Left cardiac atrium (tissue), 4 donors: ENCODE data around the gene SH3GLB2. TPM values are rescaled to one million over a fixed set of nuclear protein-coding genes. Genes with fewer than 3 reads are reported as not detected.
"Not testable (repeated sequence)": the region's sequence is repeated elsewhere in the genome, so short reads cannot be mapped to it uniquely, and the experiment has no call there.

Experiments
- ATAC-seq, 2 donors: fragments of 200-7000 bp; cut with Tn5 transposase; one replicate each; pipeline ENCODE4 v1.9.1; 2020; ENCODE audit warnings: mild to moderate bottlenecking in 2 of 2, moderate library complexity in 2 of 2
- DNase-seq: peaks from one replicate; pipeline ENCODE4 v3.0.0-alpha.2; 2020
- intact Hi-C, 2 donors: fragments of 100-400 bp; cut with DNase I; formaldehyde crosslinking; loops; one replicate each; pipeline versions ENCODE4 v1.14.1 to v1.15.1; 2022 to 2023
- total RNA-seq, 2 donors: library from RNA; stranded (reverse); fragmentation: NEBNext Ultra II Directional; extraction: Animal tissue kit (Norgen Biotek cat#: 25700); gene quantifications; one replicate each; pipeline ENCODE4 v1.2.1, GENCODE V29; 2021
- donor health status: DM: no; HTN: yes; CAD: no.
- donor health status: DM: no; HTN: yes; CAD: no; lungs with severe emphysema.
- donor health status: DM: yes; HTN: yes; CAD: no.
- donor health status: Dilated cardiomyopathy.

Gene SH3GLB2
- total RNA-seq, 2 donors from 2014 or later, result 35.5 to 39.6 TPM

DNA sequence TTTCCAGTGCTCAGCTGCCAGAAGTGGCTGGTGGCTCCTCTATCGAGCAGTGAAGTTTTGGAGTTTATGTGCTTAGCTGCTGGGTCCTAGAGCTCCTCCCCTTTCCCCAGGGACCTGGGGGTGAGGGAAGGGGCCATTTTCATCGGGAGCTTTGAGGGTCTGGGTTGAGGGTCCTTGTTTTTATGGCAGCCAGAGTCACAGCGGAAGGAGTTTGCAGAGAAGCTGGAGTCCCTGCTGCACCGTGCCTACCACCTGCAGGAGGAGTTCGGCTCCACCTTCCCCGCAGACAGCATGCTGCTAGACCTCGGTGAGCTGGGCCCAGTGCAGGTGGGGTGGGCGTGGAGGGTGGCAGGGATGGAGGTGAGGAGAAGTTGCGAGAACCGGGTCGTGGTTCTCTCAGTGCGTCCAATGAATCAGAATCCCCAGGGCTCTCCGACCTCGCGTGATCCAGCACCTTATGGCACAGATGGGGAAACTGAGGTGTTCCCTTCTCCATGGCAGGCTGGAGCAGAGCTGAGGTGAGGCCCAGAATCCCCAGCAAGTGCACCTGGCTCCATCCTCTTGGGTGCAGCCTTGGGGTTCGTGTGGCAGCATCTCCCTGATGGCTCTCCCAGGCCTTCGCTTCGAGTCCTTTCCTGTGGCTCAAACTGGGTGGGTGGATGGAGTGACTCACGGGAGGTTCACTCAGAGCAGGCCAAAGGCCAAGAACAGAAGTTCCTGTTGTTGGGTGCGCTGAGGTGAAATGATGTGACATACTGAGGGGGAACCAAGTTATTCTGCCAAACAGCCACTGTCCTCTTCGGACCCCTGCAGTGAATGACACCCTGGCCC lies 31.0 kb upstream of the SH3GLB2 start:
- no peak for ATAC-seq
- no peak for DNase-seq
- intact Hi-C loops, result no loop called here

DNA sequence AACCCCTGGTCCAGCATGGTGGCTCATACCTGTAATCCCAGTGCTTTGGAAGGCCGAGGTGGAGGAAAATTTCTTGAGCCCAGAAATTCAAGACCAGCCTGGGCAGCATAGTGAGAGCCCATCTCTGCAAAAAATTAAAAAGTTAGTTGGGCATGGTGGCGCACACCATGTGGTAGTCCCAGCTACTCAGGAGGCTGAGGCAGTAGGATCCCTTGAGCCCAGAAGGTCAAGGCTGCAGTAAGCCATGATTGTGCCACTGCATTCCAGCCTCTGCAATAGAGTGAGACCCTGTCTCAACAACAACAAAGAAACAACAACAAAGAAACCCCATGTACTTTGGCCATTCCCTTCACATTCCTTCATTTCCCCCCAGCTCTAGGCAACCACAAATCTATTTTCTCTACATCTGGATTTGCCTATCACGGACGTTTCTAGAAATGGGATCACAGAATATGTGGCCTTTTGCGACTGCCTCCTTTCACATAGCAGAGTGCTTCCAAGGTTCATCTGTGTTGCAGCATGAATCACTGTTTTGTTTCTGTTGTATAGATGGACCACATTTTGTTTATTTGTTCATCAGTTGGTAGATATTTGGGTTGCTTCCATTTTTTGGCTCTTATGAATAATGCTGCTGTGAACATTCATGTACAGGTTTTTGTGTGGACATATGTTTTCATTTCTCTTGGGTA lies 26.2 kb upstream of the SH3GLB2 start:
- no peak for DNase-seq
- intact Hi-C loops, result no loop called here
- no peak for ATAC-seq

DNA sequence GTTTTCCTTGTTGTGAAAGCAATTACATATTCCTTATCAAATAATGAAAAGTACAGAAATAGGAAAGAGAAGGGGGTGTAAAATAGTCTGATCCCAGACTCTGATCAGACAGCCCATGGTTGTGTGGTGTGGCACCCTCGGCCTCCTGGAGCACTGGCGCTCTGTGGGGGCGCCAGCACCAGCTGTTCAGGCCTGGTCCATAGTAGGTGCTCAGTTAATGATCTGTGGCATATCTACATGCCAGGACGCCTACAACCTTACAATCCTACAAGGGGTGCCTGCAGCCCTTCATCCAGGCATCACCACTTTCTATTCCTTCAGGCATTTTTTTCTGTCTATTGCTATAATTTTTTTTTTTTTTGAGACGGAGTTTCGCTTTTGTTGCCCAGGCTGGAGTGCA lies 24.9 kb upstream of the SH3GLB2 start:
- DNase-seq, result no peak
- ATAC-seq, result no peak
- intact Hi-C loops, result no loop called here

DNA sequence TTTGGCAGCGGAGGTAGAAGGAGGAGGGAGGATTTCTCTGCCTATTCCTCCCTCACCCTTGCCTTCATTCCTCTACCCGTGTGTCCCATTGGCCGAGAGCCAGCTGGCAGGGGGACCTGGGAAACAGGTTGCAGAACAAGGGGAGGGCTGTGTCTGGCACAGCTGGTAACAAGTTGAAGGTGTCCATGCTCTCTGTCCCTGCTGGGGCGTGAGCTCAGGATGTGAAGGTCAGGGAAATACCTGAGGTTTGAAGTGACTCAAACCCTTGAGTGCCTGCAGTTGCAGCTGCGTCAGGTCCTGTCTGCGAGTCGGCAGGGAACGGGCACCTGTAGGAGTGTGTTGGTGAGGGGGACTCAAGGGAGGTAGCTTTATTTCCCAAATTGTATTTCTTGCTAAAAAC lies 24.5 kb upstream of the SH3GLB2 start:
- peak; percentile 62 for DNase-seq
- peak; percentile 55 to 66 for ATAC-seq
- intact Hi-C loops, result no loop called here

DNA sequence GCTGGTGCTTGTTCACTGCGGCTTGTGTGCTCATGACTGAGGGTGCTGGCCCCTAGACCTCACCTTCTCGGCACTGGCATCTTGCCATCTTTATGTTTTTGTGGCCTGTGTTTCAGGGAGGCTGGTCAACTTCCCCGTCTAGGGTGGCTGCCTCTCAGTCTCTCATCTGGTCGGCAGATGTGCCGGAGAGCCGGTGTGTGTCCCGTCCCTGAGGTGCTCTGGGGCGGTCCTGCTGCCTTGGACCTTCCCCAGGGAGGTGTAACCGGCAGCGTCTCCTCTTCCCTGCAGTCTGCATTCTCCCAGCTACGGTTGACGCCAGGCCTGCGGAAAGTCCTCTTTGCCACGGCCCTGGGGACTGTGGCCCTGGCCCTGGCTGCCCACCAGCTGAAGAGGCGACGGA lies 13.9 kb upstream of the SH3GLB2 start:
- intact Hi-C loops, result no loop called here
- ATAC-seq, result no peak
- peak; percentile 19 for DNase-seq

DNA sequence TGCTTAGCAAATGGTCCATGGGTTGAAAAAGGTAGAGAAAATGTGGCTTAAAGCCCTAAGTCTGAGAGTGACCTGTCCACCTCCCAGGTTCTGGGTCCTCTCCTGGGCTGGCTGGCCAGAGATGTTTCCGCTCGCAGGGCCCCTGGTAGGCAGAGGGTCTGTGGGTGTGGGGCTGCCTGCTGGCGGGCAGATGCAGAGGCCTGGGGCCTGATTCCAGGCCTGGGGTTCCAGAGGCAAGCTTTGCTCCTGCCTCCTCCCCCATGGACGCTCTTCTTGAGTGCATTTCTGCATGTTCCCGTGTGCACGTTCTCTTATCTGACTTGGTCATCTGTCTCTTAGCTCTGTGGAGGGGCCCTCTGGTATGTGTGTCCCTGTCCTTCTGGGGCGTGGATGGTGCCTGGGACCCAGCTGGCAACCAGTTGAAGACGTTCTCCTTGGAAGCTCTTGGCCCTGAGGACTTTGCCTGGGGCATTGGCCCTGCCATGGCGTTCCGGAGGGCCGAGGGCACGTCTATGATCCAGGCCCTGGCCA lies 12.0 kb upstream of the SH3GLB2 start:
- DNase-seq, result peak; percentile 17
- ATAC-seq, result no peak
- intact Hi-C loops, result no loop called here

DNA sequence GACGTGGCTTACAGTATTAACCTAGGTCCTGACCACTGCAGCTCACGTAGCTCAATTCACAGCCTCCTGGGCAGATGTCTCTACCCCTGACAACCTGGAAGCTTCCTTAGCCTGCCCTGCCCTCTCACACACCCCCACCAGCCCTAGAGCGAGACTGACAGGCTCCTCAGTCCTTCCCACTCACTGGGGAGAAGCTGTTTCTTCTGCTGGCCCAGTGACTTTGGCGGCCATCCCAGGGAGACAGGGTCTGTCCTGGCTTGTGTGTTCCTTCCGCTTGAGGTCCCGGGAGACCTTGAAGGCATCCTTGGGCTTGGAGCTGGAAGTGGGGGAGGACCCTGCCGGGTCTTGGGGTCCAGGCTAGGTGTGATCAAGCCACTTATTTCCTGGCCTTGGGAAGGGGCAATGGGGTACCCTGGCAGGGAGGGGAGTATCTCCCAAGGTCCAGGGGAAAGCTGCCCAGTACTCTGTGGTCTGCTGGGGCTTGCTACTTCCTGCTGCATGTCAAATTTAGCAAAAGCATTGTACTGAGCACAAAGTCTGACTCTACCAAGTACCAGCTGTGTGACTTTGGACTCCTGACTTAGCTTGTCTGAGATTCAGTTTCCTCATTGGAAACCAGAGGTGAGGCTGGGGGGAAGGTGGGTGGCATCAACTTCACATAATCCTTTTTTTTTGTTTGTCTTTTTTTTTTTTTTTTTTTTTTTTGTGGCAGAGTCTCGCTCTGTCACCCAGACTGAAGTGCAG lies 10.2 kb upstream of the SH3GLB2 start:
- DNase-seq (peak; percentile 58), ATAC-seq (no peak)

DNA sequence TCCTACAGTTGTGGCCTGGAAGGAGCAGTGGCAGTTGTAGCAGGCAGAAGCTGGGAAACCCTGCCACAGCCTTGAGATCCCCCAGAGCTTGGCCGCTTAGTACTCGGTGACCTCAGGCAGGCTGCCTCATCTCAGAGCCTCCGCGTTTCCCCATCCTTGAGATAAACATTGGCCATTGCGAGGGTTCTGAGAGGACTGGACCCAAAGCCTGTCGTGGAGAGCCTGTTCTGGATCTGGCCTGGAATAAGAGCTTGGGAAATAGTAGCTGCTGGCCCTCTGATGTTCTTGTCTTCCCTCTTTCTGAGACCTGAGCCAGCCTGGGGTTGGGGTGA lies 9.6 kb upstream of the SH3GLB2 start:
- DNase-seq (no peak), ATAC-seq (peak in 1 of 2 donors; percentile 13)
- intact Hi-C loops, result no loop called here

More for the DNA sequence above, 10.2 kb upstream of the SH3GLB2 start:
- intact Hi-C loops, result no loop called here

DNA sequence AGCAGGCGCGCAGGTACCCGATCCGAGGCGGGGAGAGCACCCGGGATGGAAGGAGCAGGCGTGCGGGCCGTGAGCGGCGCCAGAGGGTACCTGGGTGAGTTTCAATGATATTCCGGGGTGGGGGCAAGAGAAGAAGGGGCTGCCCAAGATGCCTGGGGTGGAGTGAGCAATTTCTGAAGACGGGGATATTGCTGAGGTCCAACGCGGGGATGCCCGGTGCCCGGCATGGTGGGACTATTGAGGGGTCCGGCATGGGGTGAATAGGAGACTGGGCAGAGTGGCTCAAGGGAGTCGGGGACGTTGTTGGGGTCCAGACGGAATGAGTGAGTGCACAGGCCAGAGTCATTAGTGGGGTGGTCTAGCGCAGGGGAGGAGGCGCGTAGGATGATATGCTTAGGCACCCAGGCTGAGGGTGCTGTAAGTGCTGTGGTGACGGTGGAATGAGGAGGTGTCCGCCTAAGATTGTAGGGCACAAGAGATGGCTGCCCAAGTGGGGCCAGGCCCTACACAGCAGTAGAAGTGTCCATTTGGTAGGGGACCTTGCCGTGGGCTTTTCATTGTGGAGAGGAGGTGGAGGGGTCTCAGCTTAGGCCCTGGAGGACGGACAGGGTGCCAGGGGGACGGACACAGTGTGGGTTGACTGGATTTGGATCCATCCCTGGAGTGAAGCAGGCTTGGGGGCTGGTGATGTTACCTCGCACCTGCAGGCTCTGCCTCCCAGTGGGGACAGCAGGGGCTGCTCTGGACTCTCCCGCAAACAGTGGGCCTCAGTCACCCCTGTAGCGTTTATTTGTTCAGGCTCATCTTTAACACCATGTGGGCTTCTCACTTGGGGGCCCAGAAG lies 9.0 kb upstream of the SH3GLB2 start:
- intact Hi-C loops, result no loop called here
- DNase-seq (peak; percentile 14), ATAC-seq (peak in 1 of 2 donors; percentile 2)

DNA sequence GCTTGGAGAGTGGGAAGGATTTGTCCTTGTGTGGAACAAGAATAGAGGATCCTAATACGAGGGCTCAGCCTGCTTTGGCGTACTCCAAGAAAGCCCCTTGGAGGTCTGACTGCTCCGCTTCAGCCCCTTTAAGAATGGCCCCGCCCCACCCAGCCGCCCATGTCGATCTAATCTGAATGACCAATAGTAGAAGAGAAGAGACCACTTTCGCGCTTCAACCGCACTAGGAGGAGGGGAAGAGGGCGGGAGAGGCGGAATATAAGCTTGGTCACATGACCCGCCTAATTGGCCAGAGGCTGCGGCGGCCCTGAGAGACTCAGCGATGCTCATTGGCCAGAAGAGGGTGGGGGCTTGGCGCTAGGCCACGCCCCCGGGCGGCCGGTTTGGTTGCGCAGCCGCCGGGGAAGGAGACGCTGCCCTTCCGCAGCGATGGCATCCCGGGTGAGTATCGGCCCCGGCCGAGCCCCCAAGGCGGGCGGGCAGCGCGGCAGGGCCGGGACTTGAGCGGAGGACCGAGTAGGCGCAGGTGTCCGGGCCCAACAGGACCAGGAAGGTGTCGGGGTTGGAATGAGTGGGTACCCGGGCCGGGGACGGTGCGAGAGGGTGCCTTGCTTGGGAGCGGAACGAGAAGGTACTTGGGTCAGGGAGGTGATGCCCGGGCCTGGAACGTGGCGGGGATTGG lies 8.3 kb upstream of the SH3GLB2 start, which contains the start of gene MIGA2:
Gene MIGA2 (plus strand): TSS at position 386 of the 682 bp plus-strand sequence. CDS start 3,969 bp downstream, outside the sequence.
- intact Hi-C loops, result no loop called here
- DNase-seq (peak; percentile 98), ATAC-seq (peak; percentile 98)

DNA sequence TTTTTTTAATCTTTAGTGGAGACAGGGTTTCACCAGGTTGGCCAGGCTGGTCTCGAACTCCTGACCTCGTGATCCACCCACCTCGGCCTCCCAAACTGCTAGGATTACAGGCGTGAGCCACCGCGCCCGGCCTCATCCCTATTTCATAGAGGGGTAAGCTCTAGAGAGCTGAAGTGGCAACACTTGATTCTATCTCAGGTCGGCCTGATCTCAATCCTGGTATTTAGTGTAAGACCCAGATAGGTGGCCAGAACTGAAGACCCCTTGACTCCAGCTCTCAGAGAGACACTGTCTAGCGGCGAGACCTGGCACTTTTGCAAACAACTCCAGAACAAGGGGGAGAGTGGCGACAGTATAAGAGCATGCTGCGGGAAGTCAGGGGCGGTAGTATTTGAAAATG lies 7.7 kb upstream of the SH3GLB2 start:
- intact Hi-C loops, result not testable (repeated sequence)
- ATAC-seq (peak; percentile 2 to 9), DNase-seq (peak; percentile 18)

DNA sequence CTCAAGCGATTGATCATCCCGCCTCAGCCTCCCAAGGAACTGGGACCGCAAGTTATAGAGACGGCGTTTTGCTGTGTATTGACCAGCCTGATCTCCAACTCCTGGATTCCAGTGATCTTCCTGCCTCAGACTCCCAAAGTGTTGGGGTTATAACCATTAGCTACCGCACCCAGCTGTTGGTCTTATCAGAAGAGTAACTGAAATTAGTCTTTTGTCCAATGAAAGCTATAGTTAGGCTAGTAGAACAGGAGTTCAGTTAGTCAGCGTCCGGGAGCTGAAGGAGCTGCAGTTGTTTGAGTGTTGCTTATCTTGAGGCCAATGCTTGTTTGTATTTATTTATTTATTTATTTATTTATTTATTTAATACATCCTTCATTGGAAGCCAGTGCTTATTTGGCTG lies 5.1 kb upstream of the SH3GLB2 start:
- ATAC-seq (no peak), DNase-seq (no peak)
- intact Hi-C loops, result no loop called here

DNA sequence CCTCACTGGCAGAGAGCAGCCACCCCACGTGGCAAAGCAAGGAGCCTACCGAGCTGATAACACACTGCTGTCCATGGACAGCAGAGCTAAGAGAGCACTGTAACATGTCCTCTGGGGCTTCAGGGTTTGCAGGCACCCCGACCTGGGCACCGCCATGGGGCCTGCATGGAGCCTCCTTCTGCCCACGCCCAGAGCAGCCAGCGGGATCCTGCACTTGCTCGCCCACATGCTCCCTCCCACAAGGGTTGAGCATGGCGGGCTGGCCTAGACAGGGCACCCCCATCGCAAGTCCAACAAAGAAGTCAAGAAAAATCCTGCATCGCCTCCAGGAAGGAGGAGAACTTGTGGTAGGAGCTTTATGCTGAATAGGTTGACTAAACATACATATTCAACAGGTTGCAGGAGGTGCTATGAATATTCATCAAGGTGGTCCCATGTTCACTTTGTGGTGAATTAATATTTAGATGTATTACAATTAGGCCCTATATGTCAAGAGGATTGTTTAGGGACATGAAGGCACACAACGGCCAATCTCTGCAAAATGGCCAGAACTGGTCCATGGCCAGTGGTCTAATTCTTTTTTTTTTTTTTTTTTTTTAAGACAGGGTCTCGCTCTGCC lies 4.5 kb upstream of the SH3GLB2 start:
- intact Hi-C loops, result no loop called here
- no peak for DNase-seq
- ATAC-seq, result no peak

DNA sequence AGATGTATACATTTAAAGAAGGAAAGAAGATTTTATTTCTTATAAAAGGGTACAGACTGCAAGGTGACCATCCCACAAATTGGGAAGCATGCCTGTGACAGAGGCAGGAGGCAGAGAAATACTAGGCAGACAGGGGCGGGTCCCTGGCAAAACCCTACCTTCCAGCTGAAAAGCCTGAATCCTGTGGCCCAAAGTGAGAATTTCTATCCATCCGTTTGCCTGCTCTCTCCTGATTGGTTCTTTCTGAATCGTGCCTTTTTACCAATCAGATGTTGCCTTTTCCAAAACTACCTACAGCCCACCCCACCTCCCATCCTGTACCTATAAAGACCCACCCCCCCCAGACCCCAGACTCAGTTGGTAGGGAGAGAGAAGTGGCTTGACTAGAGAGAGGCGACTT lies 3.4 kb upstream of the SH3GLB2 start:
- intact Hi-C loops, result no loop called here
- ATAC-seq, result no peak
- no peak for DNase-seq

DNA sequence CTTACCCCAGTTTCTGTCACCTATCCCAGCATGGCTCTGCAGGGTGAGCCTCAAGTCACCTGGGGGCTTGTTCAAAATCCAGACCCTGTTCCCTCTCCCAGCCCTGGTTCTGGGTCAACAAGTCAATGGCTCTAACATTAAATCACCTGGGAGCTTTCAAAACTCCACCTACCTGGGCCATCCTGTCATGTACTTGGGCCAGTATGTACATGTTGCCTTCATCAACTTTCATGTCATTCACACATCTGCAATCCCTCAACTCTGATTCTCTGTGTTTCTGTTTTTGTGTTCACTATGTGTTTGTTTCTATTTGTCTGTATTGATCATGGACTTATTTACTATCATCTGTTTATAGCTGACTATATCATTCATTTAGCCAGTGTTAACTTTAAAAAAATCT lies 2.1 kb upstream of the SH3GLB2 start:
- ATAC-seq, result no peak
- DNase-seq, result no peak
- intact Hi-C loops, result no loop called here

DNA sequence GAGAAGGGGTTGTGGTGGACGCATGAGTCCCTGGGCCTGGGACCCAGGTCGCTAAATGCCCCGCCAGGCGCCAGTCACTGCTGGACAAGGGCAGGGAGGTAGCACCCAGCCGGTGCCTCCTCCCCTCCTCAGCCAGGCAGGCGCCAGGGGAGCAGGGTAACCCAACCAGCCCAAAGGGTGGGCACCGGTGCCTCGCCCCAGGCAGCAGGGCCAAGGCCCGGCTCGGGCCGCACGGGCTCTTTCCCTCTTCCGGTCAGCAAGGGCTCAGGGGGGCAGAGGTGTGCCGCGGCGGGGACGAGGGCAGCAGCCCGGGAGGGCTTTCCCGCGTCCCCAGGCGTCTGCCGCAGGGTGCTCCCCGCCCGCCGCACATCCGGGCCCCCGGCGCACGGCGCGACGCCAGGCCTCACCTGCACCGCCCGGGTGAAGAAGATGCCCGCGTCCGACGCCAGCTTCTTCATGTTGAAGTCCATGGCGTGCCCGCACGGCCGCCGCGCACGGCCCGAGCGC lies 393 bp downstream of the SH3GLB2 start:
- ATAC-seq, result peak; percentile 2 to 25
- DNase-seq, result no peak
- intact Hi-C loops, result no loop called here

DNA sequence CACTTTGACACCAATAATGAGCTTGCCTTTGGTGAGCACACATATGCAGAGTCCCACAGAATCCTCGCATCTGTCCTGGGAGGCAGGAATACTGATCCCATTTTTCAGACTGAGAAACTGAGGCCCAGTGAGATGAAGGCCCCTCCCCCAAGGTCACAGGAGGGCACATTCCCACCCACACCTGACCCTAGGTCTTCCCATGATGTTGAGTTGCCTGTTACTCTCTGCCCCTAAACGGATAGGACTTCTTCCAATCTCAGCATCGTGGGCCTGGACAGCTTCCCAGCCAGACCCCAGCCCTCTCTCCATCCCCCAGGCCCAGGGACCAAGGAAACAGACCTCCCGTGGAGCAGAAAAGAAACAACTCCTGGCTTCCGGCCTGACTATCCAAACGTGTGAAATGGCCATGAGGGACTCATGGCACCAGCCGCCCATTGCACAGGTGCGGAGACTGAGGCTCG lies 877 bp downstream of the SH3GLB2 start:
- ATAC-seq, result no peak
- DNase-seq, result no peak
- intact Hi-C loops, result no loop called here
